ENCODE data around the gene NIPBL.
A peak's percentile ranks its signal among the peaks of the same experiment; 100 is the strongest.
"Not testable (repeated sequence)": the region's sequence is repeated elsewhere in the genome, so short reads cannot be mapped to it uniquely, and the experiment has no call there.

Gene NIPBL

GRCh38 chr5:36908544-36909260 is 32.1 kb downstream of the NIPBL start:
- DNase-seq (ENCODE audit: low read depth) = no peak

- no peak for DNase-seq (ENCODE audit: low read depth)
Observed at GRCh38 chr5:36915653-36916052, 39.1 kb downstream of the NIPBL start.

- DNase-seq (ENCODE audit: low read depth) = not testable (repeated sequence)
Observed at GRCh38 chr5:36916614-36917013, 40.0 kb downstream of the NIPBL start.

- not testable (repeated sequence) for DNase-seq (ENCODE audit: low read depth)
Observed at GRCh38 chr5:36917358-36917757, 40.8 kb downstream of the NIPBL start.

- DNase-seq (ENCODE audit: low read depth) = no peak
Observed at GRCh38 chr5:36919238-36919637, 42.7 kb downstream of the NIPBL start.

GRCh38 chr5:36919650-36920049 is 43.1 kb downstream of the NIPBL start:
- no peak for DNase-seq (ENCODE audit: low read depth)

GRCh38 chr5:36928947-36929346 is 52.4 kb downstream of the NIPBL start:
- DNase-seq (ENCODE audit: low read depth) = peak; percentile 28

GRCh38 chr5:36929438-36929837 is 52.9 kb downstream of the NIPBL start:
- DNase-seq (ENCODE audit: low read depth) = no peak

GRCh38 chr5:36932056-36932455 is 55.5 kb downstream of the NIPBL start:
- no peak for DNase-seq (ENCODE audit: low read depth)

GRCh38 chr5:36932699-36933098 is 56.1 kb downstream of the NIPBL start:
- DNase-seq (ENCODE audit: low read depth) = no peak

GRCh38 chr5:36934740-36935356 is 58.3 kb downstream of the NIPBL start:
- no peak for DNase-seq (ENCODE audit: low read depth)

GRCh38 chr5:36935805-36936204 is 59.2 kb downstream of the NIPBL start:
- DNase-seq (ENCODE audit: low read depth) = no peak

- no peak for DNase-seq (ENCODE audit: low read depth)
Observed at GRCh38 chr5:36936309-36936708, 59.7 kb downstream of the NIPBL start.

GRCh38 chr5:36938129-36938528 is 61.6 kb downstream of the NIPBL start:
- DNase-seq (ENCODE audit: low read depth) = no peak

- no peak for DNase-seq (ENCODE audit: low read depth)
Observed at GRCh38 chr5:36939969-36940858, 63.6 kb downstream of the NIPBL start.

- DNase-seq (ENCODE audit: low read depth) = no peak
Observed at GRCh38 chr5:36943584-36943983, 67.0 kb downstream of the NIPBL start.

- DNase-seq (ENCODE audit: low read depth) = no peak
Observed at GRCh38 chr5:36944024-36944423, 67.5 kb downstream of the NIPBL start.

- peak; percentile 24 for DNase-seq (ENCODE audit: low read depth)
Observed at GRCh38 chr5:36944607-36945225, 68.1 kb downstream of the NIPBL start.

- no peak for DNase-seq (ENCODE audit: low read depth)
Observed at GRCh38 chr5:36945687-36946086, 69.1 kb downstream of the NIPBL start.

GRCh38 chr5:36946101-36946500 is 69.5 kb downstream of the NIPBL start:
- no peak for DNase-seq (ENCODE audit: low read depth)

- DNase-seq (ENCODE audit: low read depth) = peak; percentile 15
Observed at GRCh38 chr5:36948041-36948440, 71.5 kb downstream of the NIPBL start.

GRCh38 chr5:36948650-36949049 is 72.1 kb downstream of the NIPBL start:
- no peak for DNase-seq (ENCODE audit: low read depth)
